Cardiac ventricle fibroblast (primary cell): ENCODE measurements around the gene ATP6V0E2. TPM values are rescaled to one million over a fixed set of nuclear protein-coding genes. Genes with fewer than 3 reads are reported as not detected.

Experiments used
- total RNA-seq: library from RNA; depleted of rRNA; stranded (reverse); fragments of >200 nt; gene quantifications from 2 replicates; pipeline ENCODE4 v1.2.3, GENCODE V29; 2015

The ATP6V0E2 gene
- total RNA-seq: 0.39 and 1.00 TPM in 2 replicates

DNA sequence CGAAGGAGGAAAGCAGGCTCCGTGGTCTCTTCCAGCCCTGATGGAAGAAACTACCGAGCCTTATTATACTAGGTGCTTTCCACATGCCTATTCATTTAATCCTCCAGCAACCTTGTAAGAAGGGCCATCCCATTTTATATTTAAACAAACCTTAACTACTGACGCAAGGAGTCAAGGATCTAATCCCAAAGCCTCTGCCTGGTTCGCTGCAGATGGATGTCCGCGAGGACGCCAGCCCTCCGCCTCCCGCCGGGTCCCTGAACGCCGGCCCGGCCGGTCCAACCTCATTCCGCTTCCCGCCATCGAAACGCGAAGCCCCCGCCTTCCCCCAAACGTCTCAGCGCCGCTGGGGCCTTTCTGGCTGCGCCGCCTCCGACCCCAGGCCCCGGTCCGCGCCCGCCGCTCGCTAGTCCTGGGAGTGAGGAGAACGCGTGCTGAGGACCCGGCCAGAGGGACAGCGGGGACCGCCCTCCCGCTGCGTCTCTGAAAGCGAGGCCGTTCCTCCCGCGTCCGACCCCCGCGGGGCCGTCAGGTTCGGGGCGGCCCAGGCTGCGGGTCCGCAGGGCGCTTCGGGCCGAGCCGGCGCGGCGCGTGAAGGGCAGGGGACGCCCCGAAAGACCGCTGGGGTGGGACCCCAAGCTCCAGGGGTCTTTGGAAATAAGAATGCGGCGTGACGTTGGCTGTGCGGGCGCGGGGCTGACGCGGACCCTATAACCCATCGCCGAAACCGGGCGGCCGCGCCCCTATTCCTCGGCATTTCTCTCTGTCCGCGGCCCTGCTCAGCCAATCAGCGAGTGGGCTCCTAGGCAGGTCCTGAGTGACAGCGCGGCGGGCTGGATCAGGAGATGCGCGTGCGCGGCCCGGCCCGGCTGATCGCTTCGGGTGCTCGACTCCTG, at the start of gene ATP6V0E2:
Gene ATP6V0E2, plus strand, starts transcription at position 896 of the 896 bp plus-strand sequence. CDS start 97 bp downstream, outside the sequence.

DNA sequence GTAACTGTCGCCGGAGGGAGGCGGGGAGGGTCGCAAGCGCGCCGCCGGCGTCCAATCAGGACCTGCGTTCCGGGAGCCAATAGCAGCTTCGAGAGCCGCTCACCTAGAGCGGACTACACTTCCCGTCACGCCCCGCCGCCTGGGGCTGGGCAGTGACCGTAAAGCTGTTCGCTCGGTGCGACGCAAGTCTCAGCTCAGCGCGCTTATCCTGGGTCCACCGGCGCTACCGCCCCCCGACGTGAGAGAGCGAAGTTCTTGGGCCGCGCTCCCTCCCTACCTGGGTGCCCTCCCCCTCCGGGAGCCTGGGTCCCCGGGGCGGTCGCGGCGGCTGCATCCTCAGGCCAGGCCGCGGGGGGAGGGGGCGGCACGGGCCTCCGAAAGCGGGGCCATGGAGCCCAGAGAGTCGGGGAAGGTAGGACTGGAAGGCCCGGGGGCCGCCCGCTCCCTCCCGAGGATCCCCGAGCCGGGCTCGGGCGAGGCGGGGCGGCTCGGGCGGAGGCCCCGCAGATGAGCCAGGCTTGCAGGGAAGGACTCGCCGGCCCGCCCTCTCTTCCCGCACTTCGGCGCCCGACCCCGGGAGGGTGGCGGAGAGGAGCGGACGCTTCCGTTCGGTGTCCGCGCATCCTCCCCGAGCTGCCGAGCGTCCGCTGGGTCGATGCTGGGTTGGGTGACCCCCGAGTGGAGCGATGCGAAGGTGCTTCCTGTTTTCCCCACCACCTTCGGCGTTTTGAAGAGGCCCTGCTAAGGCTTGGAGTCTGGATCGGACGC, 35.4 kb upstream of the ATP6V0E2 start, which contains the start of gene ZNF862:
Gene ZNF862, plus strand, starts transcription at position 152 of the 768 bp plus-strand sequence. Its CDS starts 237 bp downstream, at position 389.

Other genes starting within 250 kb of the ATP6V0E2 start
- 8.5 and 9.7 TPM in 2 replicates for gene ZNF467, start 100.4 kb upstream of the ATP6V0E2 start, total RNA-seq
- 9.0 and 10.2 TPM in 2 replicates for gene ZNF862, start 35.6 kb upstream of the ATP6V0E2 start, total RNA-seq